WI38 (cell line): ENCODE results near the gene PARD3.

Experiments
- H3K4me3 ChIP-seq: 2 replicates; pipeline ENCODE4 v1.5.1; 2011; ENCODE audit warnings: low read depth, mild to moderate bottlenecking, control low read depth, low read length
- CTCF ChIP-seq: IDR thresholded peaks from 2 replicates; pipeline ENCODE4 v1.5.1; 2012; ENCODE audit warnings: low read depth, mild to moderate bottlenecking, control low read depth, low read length

PARD3 gene

DNA sequence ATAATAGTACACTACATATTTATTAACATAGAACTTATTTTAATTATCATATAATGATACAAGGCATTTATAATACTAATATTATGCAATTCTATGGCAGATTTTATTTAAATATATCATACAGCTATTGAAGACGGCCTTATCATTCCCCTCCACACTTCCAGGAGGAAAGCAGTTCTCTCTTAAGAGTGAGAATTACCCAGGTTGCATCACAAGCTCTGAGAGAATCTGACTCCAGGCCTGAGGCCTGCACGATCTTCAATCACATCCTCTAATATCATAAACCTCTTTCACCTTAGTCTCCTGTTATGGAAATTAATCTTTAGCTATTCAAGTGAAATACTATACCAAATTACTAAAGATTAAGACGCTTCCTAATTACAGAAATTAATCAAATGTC lies 564.4 kb downstream of the PARD3 start:
- no peak for TF ChIP-seq CTCF
- no peak overlapping the region for H3K4me3 ChIP-seq

DNA sequence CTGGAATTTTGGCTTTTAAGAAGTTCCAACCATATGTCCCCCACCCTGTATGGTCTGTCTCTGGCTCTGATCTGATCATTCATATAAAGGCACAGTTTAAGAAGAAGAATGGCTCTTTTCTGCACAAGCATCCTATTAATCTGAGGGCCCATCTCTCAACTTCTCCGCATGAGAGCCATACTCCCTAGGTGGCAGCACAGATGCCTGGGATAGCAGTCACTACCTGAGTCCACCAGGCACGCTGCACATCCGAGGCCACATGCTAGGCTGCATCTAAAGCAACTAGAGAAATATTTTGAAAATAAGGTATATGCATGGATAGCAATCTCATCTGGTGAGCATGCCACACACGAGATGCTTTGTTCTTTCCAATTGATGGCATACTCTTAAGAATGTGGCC lies 565.5 kb downstream of the PARD3 start:
- no peak overlapping the region for H3K4me3 ChIP-seq
- TF ChIP-seq CTCF, result no peak

- TF ChIP-seq CTCF, result no peak
Observed at GRCh38 chr10:34247560-34247959, 567.5 kb downstream of the PARD3 start.

GRCh38 chr10:34244756-34245484 lies 570.2 kb downstream of the PARD3 start:
- no peak overlapping the region for H3K4me3 ChIP-seq
- TF ChIP-seq CTCF, result no peak

More at GRCh38 chr10:34247560-34247959, 567.5 kb downstream of the PARD3 start:
- no peak overlapping the region for H3K4me3 ChIP-seq

GRCh38 chr10:34241226-34242000 lies 573.7 kb downstream of the PARD3 start:
- no peak overlapping the region for H3K4me3 ChIP-seq
- TF ChIP-seq CTCF, result no peak

- H3K4me3 ChIP-seq, result no peak overlapping the region
- no peak for TF ChIP-seq CTCF
Observed at GRCh38 chr10:34240039-34240438, 575.1 kb downstream of the PARD3 start.

DNA sequence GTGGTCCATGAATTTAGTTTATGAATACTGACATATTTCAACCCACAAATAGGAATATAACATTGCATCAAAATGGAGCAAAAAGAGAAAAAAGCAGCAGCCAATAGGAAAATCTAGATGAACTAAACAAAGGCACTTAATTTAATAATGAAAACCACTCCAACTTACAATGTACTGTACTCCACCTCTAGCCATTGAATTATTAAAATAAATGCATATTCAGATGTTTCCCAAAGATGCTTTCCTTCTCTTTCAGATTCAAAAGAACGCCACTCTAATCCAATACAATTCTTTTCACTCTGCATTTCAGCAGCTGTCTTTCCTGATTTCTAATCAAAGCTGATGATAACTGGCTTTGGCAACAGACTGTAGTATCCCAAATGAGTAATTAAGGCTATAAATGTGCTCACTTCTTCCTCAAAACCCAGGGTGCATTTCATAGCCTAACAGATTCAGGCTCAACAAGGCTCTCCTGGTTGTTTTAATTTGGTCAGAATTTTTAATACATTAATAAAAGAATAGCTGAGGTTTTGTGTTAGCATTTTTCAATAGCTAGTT lies 577.1 kb downstream of the PARD3 start:
- H3K4me3 ChIP-seq, result no peak overlapping the region
- no peak for TF ChIP-seq CTCF
